HG02981 (cell line): ENCODE results near the gene SERPING1.

Experiments
- ATAC-seq: cut with Tn5 transposase; IDR thresholded peaks from one replicate; pipeline ENCODE4 v1.9.1; 2021; ENCODE audit warnings: mild to moderate bottlenecking, moderate library complexity; ENCODE audit not compliant: unreplicated experiment

SERPING1 gene

DNA sequence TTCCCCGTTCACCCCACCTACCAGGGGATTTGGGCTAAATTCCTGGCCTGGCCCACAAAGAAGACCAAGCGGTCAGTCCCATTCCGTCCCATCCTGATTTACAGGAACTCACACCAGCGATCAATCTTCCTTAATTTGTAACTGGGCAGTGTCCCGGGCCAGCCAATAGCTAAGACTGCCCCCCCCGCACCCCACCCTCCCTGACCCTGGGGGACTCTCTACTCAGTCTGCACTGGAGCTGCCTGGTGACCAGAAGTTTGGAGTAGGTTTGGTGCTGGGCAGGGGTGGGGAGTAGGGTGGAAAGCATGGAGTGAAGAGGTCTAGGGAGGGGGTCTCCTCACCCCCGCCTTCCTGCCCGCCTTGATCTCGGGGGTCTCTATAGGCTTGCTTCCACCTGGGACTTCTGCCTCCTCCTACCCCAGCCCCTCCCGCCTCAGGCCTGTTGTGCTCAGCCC, at the start of gene SERPING1:
SERPING1 (plus strand) TSS at position 225 of the 455 bp plus-strand sequence. CDS start 586 bp downstream, outside the sequence.
- ATAC-seq, result no peak

- ATAC-seq, result peak; percentile 95
Measured at GRCh38 chr11:57547854-57548377, 49.6 kb upstream of the SERPING1 start.

GRCh38 chr11:57549983-57550382, 47.5 kb upstream of the SERPING1 start:
- no peak for ATAC-seq

DNA sequence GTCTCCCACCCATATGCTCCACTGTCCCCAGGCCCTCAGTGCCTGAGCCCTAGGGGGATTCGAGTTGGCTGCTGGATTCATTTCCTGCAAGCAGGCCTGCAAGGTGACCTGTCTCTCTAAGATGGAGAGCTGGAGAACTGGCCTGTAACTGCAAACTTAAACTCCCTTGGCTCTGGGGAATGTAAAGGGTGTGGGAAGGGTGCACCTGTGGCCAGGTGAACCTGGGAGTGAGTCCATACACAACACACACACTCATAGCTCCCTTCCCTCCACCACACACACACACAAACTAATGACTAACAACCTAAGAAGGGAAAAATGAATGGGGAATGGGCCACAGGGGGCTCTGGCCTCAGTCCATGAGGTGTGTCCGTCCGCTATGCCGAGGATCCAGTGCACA, 45.5 kb upstream of the SERPING1 start:
- ATAC-seq, result no peak

DNA sequence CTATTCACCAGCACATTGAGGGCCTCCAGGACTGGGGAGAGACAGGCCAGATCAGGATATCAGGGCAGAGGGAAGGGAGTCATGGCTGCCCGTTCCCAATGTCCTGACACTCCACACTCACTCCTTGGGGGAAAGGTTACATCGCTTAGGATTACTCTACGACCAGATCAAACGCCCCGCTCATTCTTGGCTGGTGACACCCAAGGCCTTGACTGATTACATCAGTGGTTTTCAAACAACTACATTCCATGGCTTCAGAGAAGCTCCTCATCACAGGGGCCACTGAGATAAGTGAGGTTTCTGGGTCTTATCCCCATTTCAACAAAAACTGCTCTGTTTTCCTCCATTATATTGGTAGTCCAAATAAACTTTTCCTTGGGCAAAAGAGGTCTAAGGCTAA, 45.0 kb upstream of the SERPING1 start:
- no peak for ATAC-seq

DNA sequence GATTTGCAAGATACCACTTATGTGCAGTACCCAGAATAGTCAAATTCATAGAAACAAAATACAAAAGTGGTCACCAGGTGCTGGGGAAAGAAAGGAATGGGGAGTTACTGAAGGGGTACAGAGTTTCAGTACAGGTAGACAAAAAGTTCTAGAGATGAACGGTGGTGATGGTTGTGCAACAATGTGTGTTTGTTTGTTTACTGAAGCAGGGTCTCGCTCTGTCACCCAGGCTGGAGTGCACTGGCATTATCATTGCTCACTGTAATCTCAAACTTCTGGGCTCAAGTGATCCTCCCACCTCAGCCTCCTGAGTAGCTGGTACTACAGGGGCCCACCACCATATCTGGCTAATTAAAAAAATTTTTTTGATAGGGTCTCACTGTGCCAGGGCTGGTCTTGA, 42.1 kb upstream of the SERPING1 start:
- ATAC-seq, result no peak

DNA sequence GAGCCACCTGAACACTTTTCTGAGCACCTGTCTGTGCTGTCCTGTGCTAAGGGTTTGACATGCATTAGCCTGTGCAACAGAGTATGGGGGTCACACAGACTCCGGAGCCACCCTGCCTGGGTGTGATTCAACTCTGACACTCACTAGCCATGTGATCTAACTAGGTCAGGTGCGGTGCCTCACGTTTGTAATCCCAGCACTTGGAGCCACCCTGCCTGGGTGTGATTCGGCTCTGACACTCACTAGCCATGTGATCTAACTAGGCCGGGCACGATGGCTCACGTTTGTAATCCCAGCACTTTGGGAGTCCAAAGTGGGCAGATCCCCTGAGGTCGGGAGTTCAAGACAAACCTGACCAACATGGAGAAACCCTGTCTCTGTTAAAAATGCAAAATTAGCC, 41.4 kb upstream of the SERPING1 start:
- ATAC-seq, result no peak

GRCh38 chr11:57560146-57560545, 37.3 kb upstream of the SERPING1 start:
- ATAC-seq, result no peak

- ATAC-seq, result no peak
Measured at GRCh38 chr11:57562596-57562995, 34.9 kb upstream of the SERPING1 start.

- peak; percentile 64 for ATAC-seq
Measured at GRCh38 chr11:57566005-57566904, 31.2 kb upstream of the SERPING1 start.

GRCh38 chr11:57566905-57567514, 30.5 kb upstream of the SERPING1 start:
- peak; percentile 1 for ATAC-seq

GRCh38 chr11:57567515-57568329, 29.8 kb upstream of the SERPING1 start, which contains the start of gene UBE2L6:
Gene UBE2L6, minus strand, starts transcription at chr11:57567672. Its CDS starts 61 bp downstream, at chr11:57567611.
- ATAC-seq, result peak; percentile 68

GRCh38 chr11:57568330-57568766, 29.1 kb upstream of the SERPING1 start:
- ATAC-seq, result peak; percentile 6

DNA sequence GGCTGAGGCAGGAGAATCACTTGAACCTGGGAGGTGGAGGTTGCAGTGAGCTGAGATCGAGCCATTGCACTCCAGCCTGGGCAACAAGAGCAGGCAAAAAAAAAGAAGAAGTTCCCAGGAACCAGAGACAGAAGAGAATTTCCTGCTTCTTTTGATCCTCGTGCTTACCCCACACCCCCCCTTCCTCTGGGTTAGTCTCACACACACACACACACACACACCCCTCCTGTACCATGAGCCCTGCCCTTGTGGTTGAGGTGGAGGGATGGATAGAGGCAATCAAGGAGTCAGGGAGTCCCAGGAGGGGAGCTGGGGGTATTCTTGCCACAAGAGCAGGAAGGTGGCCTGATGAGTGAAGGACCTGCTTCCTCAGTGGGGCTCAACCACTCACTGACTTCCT, 25.9 kb upstream of the SERPING1 start:
- no peak for ATAC-seq

DNA sequence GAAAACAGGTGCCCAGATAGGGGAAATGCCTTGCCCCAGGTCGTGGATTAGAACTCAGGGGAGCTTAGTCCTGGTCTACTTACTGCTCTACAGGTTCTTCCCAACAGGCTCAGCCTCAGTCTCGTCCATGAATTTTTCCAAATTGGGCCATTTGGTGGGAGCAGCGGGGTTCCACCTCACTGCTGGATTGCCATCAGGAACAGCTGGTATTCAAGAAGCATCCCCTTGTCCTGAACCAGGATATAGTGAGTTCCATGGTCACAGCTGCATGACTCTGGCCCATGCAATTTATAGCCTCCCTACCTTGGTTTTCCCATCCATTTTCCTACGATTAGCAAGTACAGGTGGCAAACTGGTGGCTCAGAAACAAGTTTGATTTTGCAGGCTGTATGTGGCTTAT, 23.4 kb upstream of the SERPING1 start:
- no peak for ATAC-seq

- no peak for ATAC-seq
Measured at GRCh38 chr11:57584341-57584740, 13.1 kb upstream of the SERPING1 start.

- no peak for ATAC-seq
Measured at GRCh38 chr11:57585301-57585700, 12.2 kb upstream of the SERPING1 start.

DNA sequence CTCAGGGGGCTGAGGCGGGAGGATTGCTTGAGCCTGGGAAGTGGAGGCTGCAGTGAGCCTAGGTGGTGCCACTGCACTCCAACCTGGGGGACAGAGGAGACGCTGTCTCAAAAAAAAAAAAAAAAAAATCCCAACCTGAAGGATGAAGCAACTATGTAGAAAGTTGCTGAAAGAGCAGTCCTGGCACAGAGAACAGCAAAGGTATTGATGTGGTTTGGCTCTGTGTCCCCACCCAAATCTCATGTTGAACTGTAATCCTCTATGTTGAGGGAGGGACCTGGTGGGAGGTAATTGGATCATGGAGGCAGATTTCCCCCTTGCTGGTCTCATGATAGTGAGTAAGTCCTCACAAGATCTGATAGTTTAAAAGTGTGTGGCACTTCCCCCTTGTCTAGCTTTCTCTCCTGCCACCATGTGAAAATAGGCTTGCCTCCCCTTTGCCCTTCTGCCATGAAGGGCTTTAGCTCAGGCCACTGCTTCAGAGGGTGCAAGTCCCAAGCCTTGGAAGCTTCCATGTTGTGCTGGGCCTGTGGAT, 10.7 kb upstream of the SERPING1 start:
- ATAC-seq, result no peak

DNA sequence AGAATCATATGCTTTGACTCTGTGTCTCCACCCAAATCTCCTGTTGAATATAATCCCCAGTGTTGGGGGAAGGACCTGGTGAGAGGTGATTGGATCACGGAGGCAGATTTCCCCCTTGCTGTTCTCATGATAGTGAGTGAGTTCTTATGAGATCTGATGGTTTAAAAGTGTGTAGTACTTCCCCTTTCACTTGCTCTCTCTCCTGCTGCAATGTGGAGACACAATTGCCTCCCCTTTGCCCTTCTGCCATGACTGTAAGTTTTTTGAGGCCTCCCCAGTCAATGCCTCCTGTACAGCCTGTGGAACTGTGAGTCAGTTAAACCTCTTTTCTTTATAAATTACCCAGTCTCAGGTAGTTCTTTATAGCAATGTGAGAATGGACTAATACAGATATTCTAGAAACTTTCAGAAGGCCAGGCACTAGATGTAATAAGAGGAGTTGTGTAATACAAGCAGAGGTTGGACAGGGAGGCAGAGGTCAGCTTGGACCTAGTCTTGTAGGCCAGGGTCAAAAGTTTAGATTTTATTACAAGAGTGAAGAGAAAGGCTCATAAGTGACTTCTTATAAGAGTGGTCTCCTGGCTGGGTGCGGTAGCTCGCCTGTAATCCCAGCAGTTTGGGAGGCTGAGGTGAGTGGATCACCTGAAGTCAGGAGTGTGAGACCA, 9.3 kb upstream of the SERPING1 start:
- no peak for ATAC-seq

GRCh38 chr11:57596266-57596885, 1.1 kb upstream of the SERPING1 start:
- no peak for ATAC-seq
